Calu3 (cell line): ENCODE results near the gene B3GALT5. TPM values are rescaled to one million over a fixed set of nuclear protein-coding genes. Genes with fewer than 3 reads are reported as not detected.

Experiments
- BruUV-seq: library from RNA; stranded (reverse); fragments of 400-500 nt; replicated peaks from 2 replicates; lab custom pipeline; 2021; lab: Mats Ljungman, UMichigan
- CTCF ChIA-PET: fragments of 300-600 bp; sonication (Branson Sonifier 250); formaldehyde crosslinking; loops from one replicate; lab custom pipeline; 2022; ENCODE audit warnings: antibody characterized with exemption; lab: Charles Lee
- DNase-seq: peaks from one replicate; pipeline ENCODE4 v3.0.0; 2022
- H3K27ac Mint-ChIP-seq: one replicate; pipeline ENCODE4 v1.8.0; 2022; ENCODE audit warnings: mixed read lengths; ENCODE audit not compliant: unreplicated experiment
- H3K27me3 Mint-ChIP-seq: one replicate; pipeline ENCODE4 v1.8.0; 2022; ENCODE audit warnings: mixed read lengths; ENCODE audit not compliant: unreplicated experiment
- H3K36me3 Mint-ChIP-seq: one replicate; pipeline ENCODE4 v1.8.0; 2022; ENCODE audit warnings: mild to moderate bottlenecking, moderate library complexity, mixed read lengths; ENCODE audit not compliant: insufficient read depth, unreplicated experiment
- H3K4me1 Mint-ChIP-seq: one replicate; pipeline ENCODE4 v1.8.0; 2022; ENCODE audit warnings: mild to moderate bottlenecking, low read depth, mixed read lengths; ENCODE audit not compliant: unreplicated experiment
- H3K4me3 Mint-ChIP-seq: one replicate; pipeline ENCODE4 v1.8.0; 2022; ENCODE audit warnings: mild to moderate bottlenecking, low read depth, moderate library complexity, mixed read lengths; ENCODE audit not compliant: unreplicated experiment
- H3K9me3 Mint-ChIP-seq: one replicate; pipeline ENCODE4 v1.8.0; 2022; ENCODE audit warnings: low read depth, mixed read lengths; ENCODE audit not compliant: unreplicated experiment
- CTCF ChIP-seq: fragments of 200-600 bp; IDR thresholded peaks from one replicate; pipeline ENCODE4 v1.8.0; 2022; ENCODE audit warnings: antibody characterized with exemption; ENCODE audit not compliant: unreplicated experiment
- intact Hi-C: fragments of 100-400 bp; cut with micrococcal nuclease; formaldehyde crosslinking; loops from one replicate; pipeline ENCODE4 v1.10.0; 2022; ENCODE audit not compliant: unreplicated experiment
- total RNA-seq: library from RNA; stranded (reverse); gene quantifications from 2 replicates; pipeline ENCODE4 v1.2.3, GENCODE V29; 2022

B3GALT5 gene
- total RNA-seq, 1 experiment from 2014 or later: 40.8 TPM

GRCh38 chr21:39630827-39631226 is 18.1 kb downstream of the B3GALT5 start:
- Mint-ChIP-seq H3K36me3 (peaks cover 17% of the 10 kb centered on the region), H3K27me3 (no peaks in the 10 kb centered on the region), H3K4me3 (peak overlapping the region; percentile 47), H3K27ac (peak overlapping the region; percentile 100), H3K4me1 (peaks cover 73% of the 10 kb centered on the region), H3K9me3 (peaks cover 5% of the 10 kb centered on the region)
- BruUV-seq: no TSS peak
- DNase-seq: no peak
- no peak for TF ChIP-seq CTCF
- CTCF ChIA-PET: interaction anchor here (1.3 kb wide), 1 partner anchor 113 kb away, joined by 3 read pairs; no protein-coding TSS in a partner anchor
- intact Hi-C loops: loop anchor here (2.0 to 5.0 kb wide), 4 partner anchors 36 to 112 kb away; no protein-coding TSS in a partner anchor

GRCh38 chr21:39631842-39632562 is 19.3 kb downstream of the B3GALT5 start:
- peaks cover 2% of the 10 kb centered on the region for H3K9me3 Mint-ChIP-seq
- TF ChIP-seq CTCF: no peak
- no TSS peak for BruUV-seq
- DNase-seq: no peak
- peak overlapping the region; percentile 100 for H3K27ac Mint-ChIP-seq
- CTCF ChIA-PET: interaction anchor here (0.5 to 1.3 kb wide), 3 partner anchors 114 to 263 kb away, joined by 3 to 5 read pairs (median 3); no protein-coding TSS in a partner anchor
- intact Hi-C loops: loop anchor here (2.0 to 5.0 kb wide), 4 partner anchors 35 to 113 kb away; no protein-coding TSS in a partner anchor
- H3K36me3 Mint-ChIP-seq: peaks cover 22% of the 10 kb centered on the region
- peaks cover 73% of the 10 kb centered on the region for H3K4me1 Mint-ChIP-seq
- H3K27me3 Mint-ChIP-seq: no peaks in the 10 kb centered on the region
- peak overlapping the region; percentile 47 for H3K4me3 Mint-ChIP-seq

- Mint-ChIP-seq H3K27ac (peak overlapping the region; percentile 100), H3K27me3 (no peaks in the 10 kb centered on the region), H3K36me3 (peaks cover 22% of the 10 kb centered on the region), H3K4me3 (peak overlapping the region; percentile 47), H3K9me3 (peaks cover 2% of the 10 kb centered on the region), H3K4me1 (peaks cover 79% of the 10 kb centered on the region)
- BruUV-seq: no TSS peak
- intact Hi-C loops: loop anchor here (5.0 kb wide), 2 partner anchors 34 to 96 kb away; no protein-coding TSS in a partner anchor
- no peak for TF ChIP-seq CTCF
- no peak for DNase-seq
- CTCF ChIA-PET: interaction anchor here (1.9 kb wide), 1 partner anchor 27 kb away, joined by 6 read pairs; no protein-coding TSS in a partner anchor
Observed at GRCh38 chr21:39632796-39633442, 20.2 kb downstream of the B3GALT5 start.

- intact Hi-C loops: loop anchor here (5.0 kb wide), 2 partner anchors 34 to 96 kb away; no protein-coding TSS in a partner anchor
- H3K27ac Mint-ChIP-seq: peak overlapping the region; percentile 100
Observed at GRCh38 chr21:39633770-39634181, 21.0 kb downstream of the B3GALT5 start.

More at GRCh38 chr21:39633770-39634181, 21.0 kb downstream of the B3GALT5 start:
- TSS peak; percentile 27 for BruUV-seq
- peak; percentile 27 for DNase-seq
- Mint-ChIP-seq H3K27me3 (no peaks in the 10 kb centered on the region), H3K4me3 (peak overlapping the region; percentile 47), H3K36me3 (peaks cover 26% of the 10 kb centered on the region), H3K9me3 (peaks cover 2% of the 10 kb centered on the region), H3K4me1 (peaks cover 88% of the 10 kb centered on the region)
- TF ChIP-seq CTCF: no peak
- CTCF ChIA-PET: interaction anchor here (1.9 kb wide), 1 partner anchor 27 kb away, joined by 6 read pairs; no protein-coding TSS in a partner anchor
